NCI-H146 (cell line): ENCODE measurements around the gene TBC1D7.

ENCODE experiments used
- DNase-seq: peaks from one replicate; lab custom pipeline; 2025; lab: John Stamatoyannopoulos, UW

Gene TBC1D7

GRCh38 chr6:13272131-13273046 lies 55.9 kb downstream of the TBC1D7 start:
- DNase-seq: no peak

- no peak for DNase-seq
These were observed 59.3 kb downstream of the TBC1D7 start for GRCh38 chr6:13268913-13269518.

- DNase-seq: no peak
These were observed 61.1 kb downstream of the TBC1D7 start for GRCh38 chr6:13267142-13267651.

- no peak for DNase-seq
These were observed 64.7 kb downstream of the TBC1D7 start for GRCh38 chr6:13263669-13264068.

GRCh38 chr6:13262302-13263230 lies 65.8 kb downstream of the TBC1D7 start:
- DNase-seq: no peak

- DNase-seq: no peak
These were observed 66.8 kb downstream of the TBC1D7 start for GRCh38 chr6:13261464-13261994.

- DNase-seq: no peak
These were observed 67.5 kb downstream of the TBC1D7 start for GRCh38 chr6:13260831-13261230.

- DNase-seq: no peak
These were observed 68.2 kb downstream of the TBC1D7 start for GRCh38 chr6:13260101-13260598.

- no peak for DNase-seq
These were observed 68.9 kb downstream of the TBC1D7 start for GRCh38 chr6:13259393-13259792.

- no peak for DNase-seq
These were observed 71.9 kb downstream of the TBC1D7 start for GRCh38 chr6:13256266-13257001.
